ENCODE measurements around the gene ALG5.
A peak's percentile ranks its signal among the peaks of the same experiment; 100 is the strongest.

Gene ALG5

GRCh38 chr13:36979361-36980050 is 19.6 kb downstream of the ALG5 start:
- DNase-seq (ENCODE audit: low spot score), result no peak

- DNase-seq (ENCODE audit: low spot score), result no peak
Observed at GRCh38 chr13:36975172-36975571, 24.0 kb downstream of the ALG5 start.

DNA sequence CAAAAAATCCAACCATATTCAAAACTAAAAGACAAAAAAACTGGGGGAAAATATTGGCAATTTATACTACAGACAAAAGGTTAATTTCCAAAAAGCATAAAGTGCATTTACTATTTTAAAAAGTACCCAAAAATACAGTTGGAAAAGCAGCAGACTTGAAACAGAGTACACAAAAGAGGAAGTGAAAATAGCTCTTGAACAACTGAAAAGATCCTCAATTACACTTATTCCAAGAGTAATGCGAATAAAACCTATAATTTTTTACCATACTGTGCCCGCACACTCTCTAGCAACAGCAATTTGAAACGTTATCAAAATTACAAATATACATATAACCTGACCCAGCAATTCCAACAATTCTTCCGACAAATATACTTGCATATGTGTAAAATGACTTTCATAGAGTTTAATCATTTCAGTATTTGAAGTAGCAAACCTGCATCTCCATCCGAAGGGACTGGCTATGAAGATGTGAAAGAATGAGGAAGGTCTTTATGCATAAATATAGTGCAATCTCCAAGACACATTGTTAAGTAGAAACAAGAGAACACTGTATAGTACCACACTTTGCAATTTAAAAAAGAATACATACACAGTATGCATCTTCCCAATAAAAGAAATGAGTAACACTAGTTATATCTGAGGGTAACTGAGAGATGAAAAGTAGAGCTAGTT is 25.4 kb downstream of the ALG5 start:
- no peak for DNase-seq (ENCODE audit: low spot score)

DNA sequence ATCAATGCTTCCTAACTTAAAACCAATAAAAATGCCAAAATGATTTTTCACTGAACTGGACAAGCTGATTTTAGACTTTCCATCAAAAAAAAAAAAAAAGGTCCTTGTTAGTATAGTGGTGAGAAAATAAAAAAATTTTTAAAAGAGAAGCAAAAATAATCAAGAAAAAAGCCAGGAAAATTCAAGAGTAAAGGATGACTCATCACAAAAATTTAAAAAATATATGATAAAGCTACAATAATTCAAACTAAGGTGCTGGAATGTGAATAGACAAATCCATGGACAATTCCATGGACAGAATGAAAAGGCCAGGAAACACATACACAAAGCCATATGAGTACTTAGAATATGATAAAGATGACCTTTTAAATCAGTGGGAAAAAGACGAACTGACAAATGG is 26.1 kb downstream of the ALG5 start:
- no peak for DNase-seq (ENCODE audit: low spot score)

- no peak for DNase-seq (ENCODE audit: low spot score)
Observed at GRCh38 chr13:36966404-36966803, 32.7 kb downstream of the ALG5 start.

GRCh38 chr13:36965767-36966166 is 33.4 kb downstream of the ALG5 start:
- DNase-seq (ENCODE audit: low spot score), result no peak

GRCh38 chr13:36959456-36960116 is 39.6 kb downstream of the ALG5 start:
- no peak for DNase-seq (ENCODE audit: low spot score)

DNA sequence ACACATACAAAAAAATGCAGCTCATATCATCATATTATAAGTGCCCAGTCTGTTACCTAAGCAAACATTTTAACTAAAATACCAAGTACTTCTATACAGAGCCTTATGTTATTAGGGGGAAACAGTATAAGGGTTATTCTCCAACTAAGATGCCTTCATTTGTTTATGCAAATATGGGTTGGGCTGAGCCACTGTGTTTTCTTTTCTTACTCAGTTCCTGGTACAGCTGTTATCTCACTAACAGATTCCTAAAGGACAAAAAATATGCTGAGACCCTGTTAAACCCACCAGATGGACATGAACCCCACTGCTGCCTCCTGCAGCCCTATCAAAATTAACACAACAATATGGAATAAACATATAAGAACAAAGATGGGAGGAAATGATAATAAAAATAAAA is 44.6 kb downstream of the ALG5 start:
- DNase-seq (ENCODE audit: low spot score), result no peak

GRCh38 chr13:36950920-36951319 is 48.2 kb downstream of the ALG5 start:
- no peak for DNase-seq (ENCODE audit: low spot score)

GRCh38 chr13:36950330-36950729 is 48.8 kb downstream of the ALG5 start:
- no peak for DNase-seq (ENCODE audit: low spot score)

DNA sequence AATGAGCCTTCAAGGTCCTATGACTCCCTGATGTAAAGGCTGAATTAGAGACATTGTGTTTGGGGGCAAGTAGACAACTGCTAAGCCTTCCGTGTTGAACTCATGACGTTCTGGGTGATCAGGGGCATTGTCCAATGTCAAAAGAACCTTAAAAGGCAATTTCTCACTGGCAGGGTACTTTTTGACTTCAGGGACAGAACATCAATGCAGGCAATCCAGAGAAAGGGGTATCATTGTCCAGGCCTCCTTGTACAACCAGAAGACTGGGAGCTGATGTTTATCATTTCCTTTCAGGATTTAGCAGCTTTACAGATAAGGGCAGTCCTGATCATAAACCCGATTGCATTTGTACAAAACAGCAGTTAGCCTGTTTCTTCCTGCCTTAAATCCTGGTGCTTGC is 54.1 kb downstream of the ALG5 start:
- DNase-seq (ENCODE audit: low spot score), result no peak

GRCh38 chr13:36925603-36926002 is 73.5 kb downstream of the ALG5 start:
- DNase-seq (ENCODE audit: low spot score), result no peak

DNA sequence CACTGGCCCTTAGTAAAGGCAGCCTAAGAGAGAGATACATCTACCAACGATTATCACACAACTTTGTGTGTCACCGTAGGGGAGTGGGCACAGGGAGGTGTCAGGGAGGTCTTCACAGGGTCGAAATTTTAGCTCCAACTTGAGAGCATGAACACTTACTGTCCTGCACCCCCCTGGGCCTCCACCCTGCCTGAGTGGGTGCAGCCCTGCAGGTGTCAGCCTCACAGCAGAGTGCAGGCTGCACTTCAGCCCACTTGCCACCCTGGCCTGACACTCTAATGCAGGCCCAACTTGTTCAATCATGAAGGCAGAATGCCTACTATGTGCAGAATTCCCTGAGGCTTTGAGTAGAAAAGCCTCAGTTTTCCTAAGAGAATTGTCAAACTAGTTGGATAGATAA is 75.1 kb downstream of the ALG5 start:
- DNase-seq (ENCODE audit: low spot score), result no peak

DNA sequence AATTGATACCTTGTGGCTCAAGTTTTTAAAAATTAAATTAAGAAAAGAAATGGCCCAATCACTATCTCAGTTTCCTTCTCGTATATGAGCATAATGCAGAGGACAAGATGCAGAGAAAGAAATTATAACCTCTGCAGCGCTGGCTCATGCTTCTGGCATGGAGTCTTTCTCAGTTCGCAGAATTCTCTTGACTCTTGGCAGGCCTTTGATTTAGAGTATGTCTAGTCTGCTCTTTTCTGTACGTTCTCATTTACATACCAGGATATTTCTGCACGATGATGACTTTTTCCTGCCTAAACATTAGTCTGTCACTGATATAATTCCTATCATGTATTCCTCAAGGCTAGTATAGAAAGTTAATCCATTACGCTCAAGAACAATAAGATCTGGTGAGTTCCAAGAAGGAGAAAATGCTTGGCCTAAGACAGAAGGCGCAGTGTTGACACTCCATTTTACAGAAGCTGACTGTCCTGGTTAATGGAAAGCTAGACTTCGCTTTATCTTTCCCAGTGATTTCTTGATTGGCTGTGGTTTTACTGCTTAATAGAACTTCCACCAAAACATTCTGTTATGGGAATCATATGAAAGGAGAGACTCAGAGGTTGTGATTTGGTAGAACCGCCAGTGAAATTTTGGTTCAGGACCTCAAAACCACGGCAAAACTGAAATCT is 77.4 kb downstream of the ALG5 start:
- DNase-seq (ENCODE audit: low spot score), result no peak

DNA sequence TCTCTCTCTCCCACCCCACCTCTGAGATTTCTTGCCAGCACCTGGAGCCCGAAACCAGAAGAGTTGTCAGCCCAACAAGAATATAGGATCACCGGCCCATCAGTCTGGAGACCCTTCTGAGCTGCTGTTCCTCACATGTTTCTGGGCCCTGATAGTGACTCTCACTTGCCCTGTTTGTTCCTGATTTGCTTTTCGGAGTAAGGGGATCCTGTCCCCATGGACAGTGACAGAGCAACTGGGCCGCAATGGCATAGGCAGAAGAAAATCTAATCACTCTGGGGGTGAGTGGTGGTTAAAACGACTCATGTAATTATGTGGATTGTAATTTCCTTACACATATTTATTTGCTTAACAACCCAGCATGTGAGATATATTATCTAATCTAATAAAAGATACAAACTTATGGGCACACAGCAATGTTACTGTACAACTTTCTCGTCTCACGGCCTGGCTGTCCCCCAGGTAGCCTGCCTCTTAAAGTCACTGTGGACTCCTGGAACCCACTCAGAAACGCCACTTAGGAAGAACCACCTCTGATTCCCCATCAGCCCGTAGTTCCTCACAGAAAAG is 78.4 kb downstream of the ALG5 start:
- DNase-seq (ENCODE audit: low spot score), result no peak

DNA sequence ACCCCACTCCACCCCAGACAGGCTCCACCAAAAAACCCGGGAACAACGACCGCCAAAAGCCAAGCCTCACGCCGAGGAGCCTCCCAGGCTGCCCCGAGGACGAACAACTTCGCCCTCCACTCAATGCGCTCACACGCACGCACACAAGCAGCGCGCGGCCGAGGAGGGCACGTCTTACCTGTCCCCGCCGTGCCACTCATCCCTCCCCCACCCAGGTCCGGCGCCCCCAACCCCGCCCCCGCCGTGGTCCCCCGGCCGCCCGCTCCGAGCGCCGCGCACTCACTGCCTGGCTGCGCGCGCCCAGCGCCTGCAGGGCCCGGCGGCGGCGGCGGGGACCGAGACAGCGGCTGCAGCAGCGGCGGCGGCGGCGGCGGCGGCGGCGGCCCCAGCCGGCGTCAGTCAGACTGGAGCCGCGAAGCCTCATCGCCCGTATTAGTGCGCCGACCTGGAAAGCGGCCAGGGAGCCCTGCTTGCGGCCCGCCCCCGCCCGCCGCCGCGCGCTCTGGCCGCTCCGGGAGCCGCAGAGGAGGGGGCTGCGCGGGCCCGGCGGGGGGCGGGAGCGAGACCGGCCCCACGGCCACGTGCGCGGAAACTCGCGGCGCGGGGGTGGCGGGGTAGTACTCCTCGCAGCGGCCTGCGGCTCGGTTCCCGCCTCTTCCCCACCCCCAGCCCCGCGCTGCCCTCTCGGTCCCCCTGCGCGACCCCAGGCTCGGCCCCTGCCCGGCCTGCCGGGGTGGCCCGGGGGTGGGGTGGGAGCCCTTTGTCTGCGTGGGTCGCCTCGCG is 79.1 kb downstream of the ALG5 start, which contains the start of gene SMAD9:
Gene SMAD9 (minus strand): TSS at position 406 of the 783 bp plus-strand sequence. CDS start 40,549 bp downstream, outside the sequence.
- DNase-seq (ENCODE audit: low spot score), result peak; percentile 29

DNA sequence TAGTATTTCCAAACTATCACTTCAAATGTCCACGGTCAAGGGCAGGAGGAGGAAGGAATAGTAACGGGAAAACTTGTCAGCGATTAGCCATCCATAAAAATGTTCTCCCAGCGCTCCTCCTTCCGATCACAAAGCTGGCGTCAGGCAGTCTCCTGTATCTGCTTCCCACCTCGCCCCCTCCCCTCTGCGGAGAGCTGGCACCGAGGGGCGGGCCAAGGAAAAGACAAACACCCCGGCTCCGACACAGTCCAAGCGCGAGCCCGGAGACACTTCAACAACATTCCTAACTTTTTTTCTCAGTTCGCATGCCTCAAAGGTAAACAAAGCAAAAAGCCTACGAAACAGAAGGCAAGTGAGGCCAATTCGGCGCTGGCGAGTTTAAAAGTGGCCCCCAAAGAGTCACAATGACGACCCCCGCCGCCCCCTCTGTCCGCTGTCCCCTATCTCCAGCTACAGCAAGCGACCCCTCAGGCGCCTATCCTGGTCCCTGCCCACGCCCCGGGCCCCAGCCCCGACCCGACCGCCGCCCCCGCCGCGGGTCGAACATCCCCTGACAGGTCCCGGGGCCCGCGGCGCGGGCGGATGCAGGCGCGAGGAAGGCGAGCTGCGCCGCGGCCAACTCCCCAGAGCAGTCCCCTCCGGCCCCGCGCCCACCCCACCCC is 79.8 kb downstream of the ALG5 start:
- no peak for DNase-seq (ENCODE audit: low spot score)

GRCh38 chr13:36918246-36919131 is 80.7 kb downstream of the ALG5 start:
- no peak for DNase-seq (ENCODE audit: low spot score)

- no peak for DNase-seq (ENCODE audit: low spot score)
Observed at GRCh38 chr13:36917311-36917710, 81.8 kb downstream of the ALG5 start.
